ENCODE data around the gene CMTM5.

Gene CMTM5

GRCh38 chr14:23358553-23359166 lies 18.2 kb upstream of the CMTM5 start:
- no peak for DNase-seq

GRCh38 chr14:23359167-23359626 lies 17.6 kb upstream of the CMTM5 start:
- no peak for DNase-seq

GRCh38 chr14:23359722-23360447 lies 17.0 kb upstream of the CMTM5 start:
- no peak for DNase-seq

GRCh38 chr14:23360496-23360895 lies 16.4 kb upstream of the CMTM5 start:
- no peak for DNase-seq

- DNase-seq = no peak
Observed at GRCh38 chr14:23361320-23361719, 15.5 kb upstream of the CMTM5 start.

- DNase-seq = no peak
Observed at GRCh38 chr14:23361763-23362162, 15.1 kb upstream of the CMTM5 start.

- DNase-seq = no peak
Observed at GRCh38 chr14:23362200-23362599, 14.6 kb upstream of the CMTM5 start.

GRCh38 chr14:23364164-23365035 lies 12.4 kb upstream of the CMTM5 start:
- DNase-seq = peak; percentile 59

- no peak for DNase-seq
Observed at GRCh38 chr14:23365036-23365731, 11.7 kb upstream of the CMTM5 start, which contains the start of gene EFS. EFS (minus strand) TSS chr14:23365172; CDS start chr14:23365025, 147 bp downstream.

- peak; percentile 69 for DNase-seq
Observed at GRCh38 chr14:23365732-23366425, 11.0 kb upstream of the CMTM5 start.

- peak; percentile 68 for DNase-seq
Observed at GRCh38 chr14:23366426-23366921, 10.4 kb upstream of the CMTM5 start.

- DNase-seq = no peak
Observed at GRCh38 chr14:23370221-23370620, 6.6 kb upstream of the CMTM5 start.

- no peak for DNase-seq
Observed at GRCh38 chr14:23371865-23372264, 5.0 kb upstream of the CMTM5 start.

- no peak for DNase-seq
Observed at GRCh38 chr14:23372509-23372908, 4.3 kb upstream of the CMTM5 start, which contains the start of gene IL25. IL25 (plus strand) TSS chr14:23372809.

- no peak for DNase-seq
Observed at GRCh38 chr14:23373041-23373440, 3.8 kb upstream of the CMTM5 start.

GRCh38 chr14:23375527-23376251 lies 1.2 kb upstream of the CMTM5 start:
- DNase-seq = no peak

- DNase-seq = no peak
Observed at GRCh38 chr14:23377198-23377550, 328 bp downstream of the CMTM5 start.

- no peak for DNase-seq
Observed at GRCh38 chr14:23377573-23378563, 1.0 kb downstream of the CMTM5 start.

- DNase-seq = no peak
Observed at GRCh38 chr14:23378612-23379220, 1.9 kb downstream of the CMTM5 start.

All from NCI-H524 treated with DMSO at 0.1 percent for 48 hours (cell line).